Hepatocyte (in vitro differentiated cells): ENCODE data around the gene PTPN6.

Experiments used
- CTCF ChIP-seq: fragments of 200-600 bp; sonication (generic); IDR thresholded peaks from 2 replicates; pipeline ENCODE4 v1.5.1; 2016; ENCODE audit warnings: antibody characterized with exemption, mild to moderate bottlenecking; ENCODE audit not compliant: poor library complexity
- EZH2 ChIP-seq: fragments of 200-600 bp; sonication (generic); IDR thresholded peaks from 2 replicates; pipeline ENCODE4 v1.6.1; 2016; ENCODE audit warnings: antibody characterized with exemption, mild to moderate bottlenecking, borderline replicate concordance

- TF ChIP-seq EZH2 (no peak), CTCF (no peak)
Observed at GRCh38 chr12:6987956-6988553, 36.9 kb downstream of the PTPN6 start.
